ENCODE data around the gene KCNG3. TPM values are rescaled to one million over a fixed set of nuclear protein-coding genes. Genes with fewer than 3 reads are reported as not detected.

KCNG3 gene
- total and polyA plus RNA-seq, 4 donors, result 0.27 to 5.2 (median 0.30) TPM

Small RNAs within 50 kb of the gene (small RNA-seq; reads per million reads assigned to genes)
- gene RF00017 (ENCODE audit: low replicate concordance), result not detected
- gene RF00612 (ENCODE audit: low replicate concordance), result 0.06 reads per million

Other genes starting within 250 kb of the KCNG3 start
- 100 to 1,000 TPM; 136 TPM for gene COX7A2L, start 132.8 kb downstream of the KCNG3 start, total RNA-seq
- gene COX7A2L, start 132.8 kb downstream of the KCNG3 start, polyA plus RNA-seq (ENCODE audit: insufficient read length in 2 of 2), result 100 to 1,000 TPM; 161 to 178 TPM
- gene MTA3, start 74.7 kb upstream of the KCNG3 start, total RNA-seq, result 10 to 100 TPM; 42.1 to 52.8 TPM
- gene MTA3, start 74.7 kb upstream of the KCNG3 start, polyA plus RNA-seq (ENCODE audit: insufficient read length in 2 of 2), result 10 to 100 TPM; 52.5 to 54.8 TPM

All from spinal cord (tissue), 4 donors.